MM.1S (cell line): ENCODE data around the gene TAF11L6.
"Not testable (repeated sequence)": the region's sequence is repeated elsewhere in the genome, so short reads cannot be mapped to it uniquely, and the experiment has no call there.

Source experiments
- DNase-seq: peaks from one replicate; pipeline ENCODE4 v3.0.0-alpha.2; 2015
- H2AFZ ChIP-seq: fragments of 300-600 bp; sonication (generic); 2 replicates; pipeline ENCODE4 v1.6.0; 2016; ENCODE audit warnings: antibody characterized with exemption, low read length
- H3F3A ChIP-seq: fragments of 300-600 bp; sonication (generic); 2 replicates; pipeline ENCODE4 v1.6.1; 2016; ENCODE audit warnings: mild to moderate bottlenecking, antibody characterized with exemption, low read length, moderate library complexity, mixed read lengths; ENCODE audit not compliant: insufficient read depth
- H3K27ac ChIP-seq: fragments of 300-600 bp; sonication (generic); 2 replicates; pipeline ENCODE4 v1.5.1; 2016; ENCODE audit warnings: mild to moderate bottlenecking, low read length
- H3K27me3 ChIP-seq: fragments of 300-600 bp; sonication (generic); replicated peaks from 2 replicates; pipeline ENCODE4 v1.6.0; 2016; ENCODE audit warnings: low read length; ENCODE audit not compliant: insufficient read depth
- H3K36me3 ChIP-seq: fragments of 300-600 bp; sonication (generic); replicated peaks from 2 replicates; pipeline ENCODE4 v1.6.1; 2016; ENCODE audit warnings: mild to moderate bottlenecking, low read length, mixed read lengths; ENCODE audit not compliant: insufficient read depth
- H3K4me1 ChIP-seq: fragments of 300-600 bp; sonication (generic); 2 replicates; pipeline ENCODE4 v1.6.1; 2016; ENCODE audit warnings: low read length, mixed read lengths
- H3K4me2 ChIP-seq: fragments of 300-600 bp; sonication (generic); 2 replicates; pipeline ENCODE4 v1.6.0; 2016; ENCODE audit warnings: low read depth, low read length
- H3K4me3 ChIP-seq: fragments of 300-600 bp; sonication (generic); 2 replicates; pipeline ENCODE4 v1.5.1; 2016; ENCODE audit warnings: low read length, mixed read lengths
- H3K79me2 ChIP-seq: fragments of 300-600 bp; sonication (generic); 2 replicates; pipeline ENCODE4 v1.6.1; 2016; ENCODE audit warnings: mixed run types, low read length, mixed read lengths
- H3K9ac ChIP-seq: fragments of 300-600 bp; sonication (generic); 2 replicates; pipeline ENCODE4 v1.6.1; 2016; ENCODE audit warnings: low read length, mixed read lengths
- H3K9me2 ChIP-seq: fragments of 300-600 bp; sonication (generic); replicated peaks from 2 replicates; pipeline ENCODE4 v1.6.1; 2016; ENCODE audit warnings: mild to moderate bottlenecking, low read length, mixed read lengths; ENCODE audit not compliant: insufficient read depth
- H3K9me3 ChIP-seq: fragments of 300-600 bp; sonication (generic); replicated peaks from 2 replicates; pipeline ENCODE4 v1.6.1; 2016; ENCODE audit warnings: mild to moderate bottlenecking, low read length, mixed read lengths; ENCODE audit not compliant: insufficient read depth
- H4K20me1 ChIP-seq: fragments of 300-600 bp; sonication (generic); 2 replicates; pipeline ENCODE4 v1.6.1; 2016; ENCODE audit warnings: mild to moderate bottlenecking, low read length, moderate library complexity, mixed read lengths; ENCODE audit not compliant: insufficient read depth
- EZH2 ChIP-seq: fragments of 300-600 bp; sonication (generic); optimal IDR thresholded peaks from 2 replicates; pipeline ENCODE3; 2017; ENCODE audit warnings: low read depth, mild to moderate bottlenecking, antibody characterized with exemption, low read length, mixed read lengths
- EZH2phosphoT487 ChIP-seq: fragments of 300-600 bp; sonication (generic); IDR thresholded peaks from 2 replicates; pipeline ENCODE4 v1.6.1; 2018; ENCODE audit warnings: antibody characterized with exemption, low read length
- TF ChIP-seq, protein P1 (sequence below): fragments of 300-600 bp; sonication (generic); IDR thresholded peaks from 2 replicates; pipeline ENCODE4 v1.5.1; 2016; ENCODE audit warnings: antibody characterized with exemption, low read length, mixed read lengths

The TAF11L6 gene

DNA sequence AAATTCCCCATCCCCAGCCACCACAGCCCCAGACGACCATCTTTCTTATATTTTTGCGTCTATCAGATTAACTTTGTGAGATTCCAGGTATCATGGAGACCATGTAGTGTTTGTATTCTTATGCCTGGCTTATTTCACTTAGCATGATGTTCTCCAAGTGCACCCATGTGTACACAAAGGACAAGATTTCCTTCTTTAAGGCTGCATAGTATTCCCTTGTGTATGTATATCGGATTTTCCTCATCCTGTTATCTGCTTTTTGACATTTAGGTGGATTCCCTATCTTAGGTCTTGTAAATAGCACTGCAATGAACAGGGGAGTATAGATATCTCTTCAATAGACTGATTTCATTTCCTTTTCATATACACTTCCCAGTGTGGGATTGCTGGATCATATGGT, 35.7 kb upstream of the TAF11L6 start:
- no peaks in the 10 kb centered on the region for H3F3A ChIP-seq
- no peaks in the 10 kb centered on the region for H3K9me3 ChIP-seq
- H3K4me2 ChIP-seq: no peak overlapping the region
- no peaks in the 10 kb centered on the region for H4K20me1 ChIP-seq
- H3K36me3 ChIP-seq: no peaks in the 10 kb centered on the region
- no peak overlapping the region for H3K9ac ChIP-seq
- H3K4me1 ChIP-seq: no peaks in the 10 kb centered on the region
- no peak for DNase-seq
- no peak for TF ChIP-seq EZH2phosphoT487
- no peak for TF ChIP-seq EZH2
- TF ChIP-seq, protein P1, sequence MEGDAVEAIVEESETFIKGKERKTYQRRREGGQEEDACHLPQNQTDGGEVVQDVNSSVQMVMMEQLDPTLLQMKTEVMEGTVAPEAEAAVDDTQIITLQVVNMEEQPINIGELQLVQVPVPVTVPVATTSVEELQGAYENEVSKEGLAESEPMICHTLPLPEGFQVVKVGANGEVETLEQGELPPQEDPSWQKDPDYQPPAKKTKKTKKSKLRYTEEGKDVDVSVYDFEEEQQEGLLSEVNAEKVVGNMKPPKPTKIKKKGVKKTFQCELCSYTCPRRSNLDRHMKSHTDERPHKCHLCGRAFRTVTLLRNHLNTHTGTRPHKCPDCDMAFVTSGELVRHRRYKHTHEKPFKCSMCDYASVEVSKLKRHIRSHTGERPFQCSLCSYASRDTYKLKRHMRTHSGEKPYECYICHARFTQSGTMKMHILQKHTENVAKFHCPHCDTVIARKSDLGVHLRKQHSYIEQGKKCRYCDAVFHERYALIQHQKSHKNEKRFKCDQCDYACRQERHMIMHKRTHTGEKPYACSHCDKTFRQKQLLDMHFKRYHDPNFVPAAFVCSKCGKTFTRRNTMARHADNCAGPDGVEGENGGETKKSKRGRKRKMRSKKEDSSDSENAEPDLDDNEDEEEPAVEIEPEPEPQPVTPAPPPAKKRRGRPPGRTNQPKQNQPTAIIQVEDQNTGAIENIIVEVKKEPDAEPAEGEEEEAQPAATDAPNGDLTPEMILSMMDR: no peak
- H3K9me2 ChIP-seq: no peaks in the 10 kb centered on the region
- H2AFZ ChIP-seq: no peak overlapping the region
- H3K4me3 ChIP-seq: no peak overlapping the region
- no peak overlapping the region for H3K27ac ChIP-seq
- no peaks in the 10 kb centered on the region for H3K79me2 ChIP-seq
- H3K27me3 ChIP-seq: no peaks in the 10 kb centered on the region

DNA sequence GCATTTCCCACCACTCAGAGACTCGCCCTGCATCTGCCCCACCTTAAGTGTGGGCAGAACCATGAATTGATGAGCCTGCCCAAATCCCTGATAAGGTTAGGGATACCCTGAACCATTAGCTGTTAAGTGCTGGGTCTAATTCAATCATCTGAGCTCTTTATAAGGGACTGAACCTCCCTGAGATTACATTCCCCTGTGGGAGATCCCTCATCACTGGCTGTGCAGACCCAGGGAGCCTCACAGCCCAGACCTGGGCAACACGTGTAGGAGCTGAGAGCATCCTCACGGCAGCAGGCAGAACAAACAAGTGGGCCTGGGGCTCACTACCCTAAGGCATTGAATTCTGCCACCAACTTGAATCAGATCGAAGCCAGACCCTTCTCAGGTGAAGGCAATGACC, 31.0 kb upstream of the TAF11L6 start:
- Histone ChIP-seq H3F3A (no peaks in the 10 kb centered on the region), H3K4me1 (no peaks in the 10 kb centered on the region), H3K9ac (no peak overlapping the region), H3K36me3 (no peaks in the 10 kb centered on the region), H3K9me2 (no peaks in the 10 kb centered on the region), H4K20me1 (no peaks in the 10 kb centered on the region), H3K4me2 (no peak overlapping the region), H3K79me2 (no peaks in the 10 kb centered on the region), H2AFZ (no peak overlapping the region), H3K9me3 (no peaks in the 10 kb centered on the region), H3K27ac (no peak overlapping the region), H3K4me3 (no peak overlapping the region), H3K27me3 (no peaks in the 10 kb centered on the region)
- TF ChIP-seq EZH2 (no peak), EZH2phosphoT487 (no peak)
- TF ChIP-seq, protein P1: no peak
- no peak for DNase-seq

DNA sequence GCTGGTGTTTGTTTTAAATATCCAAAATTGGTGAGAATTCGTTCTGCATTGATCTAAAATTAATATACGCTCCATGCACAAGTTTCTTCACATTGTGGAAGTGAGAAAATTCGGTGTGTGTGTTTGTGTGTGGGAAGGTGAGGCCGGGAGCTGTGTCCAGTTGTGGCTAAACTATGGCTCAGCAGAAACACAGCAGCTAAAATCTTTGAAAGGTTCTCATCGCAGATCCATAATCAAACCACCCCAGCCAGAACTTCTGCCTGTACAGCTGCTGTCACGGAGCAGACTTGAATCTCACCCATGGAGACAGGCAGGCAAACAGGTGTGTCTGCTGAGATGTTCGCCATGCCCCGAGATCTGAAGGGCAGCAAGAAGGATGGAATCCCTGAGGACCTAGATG, 30.5 kb upstream of the TAF11L6 start, which contains the start of gene TAF11L2:
Gene TAF11L2 (plus strand): TSS at position 301 of the 400 bp plus-strand sequence.
- not testable (repeated sequence) for H3K27ac ChIP-seq, H3K4me2 ChIP-seq, DNase-seq, H3K27me3 ChIP-seq, H3K4me1 ChIP-seq, H3K36me3 ChIP-seq, H2AFZ ChIP-seq, H3K9me2 ChIP-seq, H3K79me2 ChIP-seq, H4K20me1 ChIP-seq, H3K4me3 ChIP-seq, H3F3A ChIP-seq, H3K9ac ChIP-seq, H3K9me3 ChIP-seq

DNA sequence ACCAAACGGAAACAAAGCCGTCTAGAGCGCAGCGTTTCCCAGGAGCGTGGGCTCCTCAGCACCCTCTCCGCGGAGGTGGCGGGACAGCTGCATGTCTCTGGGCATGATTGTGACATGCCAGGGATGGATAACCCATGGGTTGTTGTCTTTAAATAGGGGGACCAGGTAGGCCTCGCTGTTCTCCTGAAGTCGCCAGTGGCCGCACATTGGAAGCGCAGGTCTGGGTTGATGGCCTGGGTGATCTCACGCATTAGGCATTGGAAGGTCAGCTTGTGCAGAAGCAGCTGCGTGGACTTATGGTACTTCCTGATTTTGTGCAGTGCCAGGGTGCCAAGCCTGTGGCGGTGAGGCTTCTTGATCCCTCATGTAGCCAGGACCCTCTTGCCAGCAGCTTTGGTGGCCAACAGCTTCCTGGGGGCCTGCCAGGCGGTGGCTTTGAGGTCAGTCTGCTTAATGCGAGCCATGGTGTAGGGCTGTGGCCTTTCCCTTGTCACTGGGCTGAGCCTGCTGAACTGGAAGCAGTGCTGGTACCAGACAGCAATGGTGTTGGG, 16.6 kb upstream of the TAF11L6 start:
- Histone ChIP-seq H3K4me1 (no peaks in the 10 kb centered on the region), H3F3A (no peaks in the 10 kb centered on the region), H3K9ac (no peak overlapping the region), H3K27ac (no peak overlapping the region), H4K20me1 (no peaks in the 10 kb centered on the region), H3K9me2 (no peaks in the 10 kb centered on the region), H3K4me3 (no peak overlapping the region), H3K36me3 (no peaks in the 10 kb centered on the region), H3K9me3 (no peaks in the 10 kb centered on the region), H3K4me2 (no peak overlapping the region), H3K27me3 (no peaks in the 10 kb centered on the region), H3K79me2 (no peaks in the 10 kb centered on the region), H2AFZ (no peak overlapping the region)
- DNase-seq: no peak
- TF ChIP-seq, protein P1: no peak
- TF ChIP-seq EZH2: no peak
- TF ChIP-seq EZH2phosphoT487: no peak

DNA sequence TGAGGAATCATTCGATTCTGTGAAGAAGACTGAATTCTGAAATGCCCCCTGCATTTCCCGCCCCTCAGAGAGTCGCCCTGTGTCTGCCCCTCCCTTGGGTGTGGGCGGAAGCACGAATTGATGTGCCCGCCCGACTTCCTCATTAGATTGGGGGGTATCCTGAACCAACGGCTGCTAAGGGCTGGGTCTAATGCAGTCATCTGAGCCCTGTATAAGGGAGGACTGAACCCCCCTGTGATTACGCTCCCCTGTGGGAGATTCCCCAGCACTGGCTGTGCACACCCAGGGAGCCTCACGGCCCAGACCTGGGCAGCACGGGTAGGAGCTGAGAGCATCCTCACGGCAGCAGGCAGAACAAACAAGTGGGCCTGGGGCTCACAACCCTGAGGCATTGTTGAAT, 10.9 kb upstream of the TAF11L6 start:
- H3K4me1 ChIP-seq, DNase-seq, H3K9me2 ChIP-seq, H3K9me3 ChIP-seq, H3K4me2 ChIP-seq, H3K9ac ChIP-seq, H3K4me3 ChIP-seq, H4K20me1 ChIP-seq, H3K79me2 ChIP-seq, H2AFZ ChIP-seq, H3K27ac ChIP-seq, H3F3A ChIP-seq, H3K27me3 ChIP-seq, H3K36me3 ChIP-seq: not testable (repeated sequence)

DNA sequence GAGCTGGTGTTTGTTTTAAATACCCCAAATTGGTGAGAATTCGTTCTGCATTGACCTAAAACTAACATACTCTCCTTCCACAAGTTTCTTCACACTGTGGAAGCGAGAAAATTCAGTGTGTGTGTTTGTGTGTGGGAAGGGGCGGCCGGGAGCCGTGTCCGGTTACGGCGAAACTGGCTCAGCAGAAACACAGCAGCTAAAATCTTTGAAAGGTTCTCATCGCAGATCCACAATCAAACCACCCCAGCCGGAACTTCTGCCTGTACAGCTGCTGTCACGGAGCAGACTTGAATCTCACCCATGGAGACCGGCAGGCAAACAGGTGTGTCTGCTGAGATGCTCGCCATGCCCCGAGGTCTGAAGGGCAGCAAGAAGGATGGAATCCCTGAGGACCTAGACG, 10.4 kb upstream of the TAF11L6 start, which contains the start of gene TAF11L3:
Gene TAF11L3 (plus strand): TSS at position 301 of the 400 bp plus-strand sequence.
- not testable (repeated sequence) for H3K27me3 ChIP-seq, H3K27ac ChIP-seq, H3K9me2 ChIP-seq, H3K4me2 ChIP-seq, H3K79me2 ChIP-seq, DNase-seq, H3K4me1 ChIP-seq, H4K20me1 ChIP-seq, H3F3A ChIP-seq, H3K9me3 ChIP-seq, H3K9ac ChIP-seq, H2AFZ ChIP-seq, H3K36me3 ChIP-seq, H3K4me3 ChIP-seq
